Retinal pigment epithelial cell (primary cell): ENCODE data around the gene ANKRD17.
"Not testable (repeated sequence)": the region's sequence is repeated elsewhere in the genome, so short reads cannot be mapped to it uniquely, and the experiment has no call there.

Source experiments
- DNase-seq: peaks from one replicate; pipeline ENCODE4 v3.0.0-alpha.2; 2010; ENCODE audit warnings: low read depth
- H3K4me3 ChIP-seq: 2 replicates; pipeline ENCODE4 v1.5.1; 2011; ENCODE audit warnings: mild to moderate bottlenecking, low read length, control low read depth, moderate library complexity
- CTCF ChIP-seq: conservative IDR thresholded peaks from 2 replicates; pipeline ENCODE4 v1.5.1; 2011; ENCODE audit warnings: low read depth, low read length, control low read depth, inconsistent platforms

ANKRD17 gene

GRCh38 chr4:73213916-73214653 lies 44.5 kb downstream of the ANKRD17 start:
- TF ChIP-seq CTCF, result no peak
- H3K4me3 ChIP-seq, result no peak overlapping the region
- DNase-seq, result no peak

GRCh38 chr4:73212982-73213730 lies 45.4 kb downstream of the ANKRD17 start:
- no peak for DNase-seq
- no peak overlapping the region for H3K4me3 ChIP-seq
- TF ChIP-seq CTCF, result no peak

- DNase-seq, result no peak
- TF ChIP-seq CTCF, result no peak
These were observed 46.6 kb downstream of the ANKRD17 start for GRCh38 chr4:73211968-73212367.

GRCh38 chr4:73208376-73208775 lies 50.2 kb downstream of the ANKRD17 start:
- TF ChIP-seq CTCF, result no peak
- H3K4me3 ChIP-seq, result no peak overlapping the region
- no peak for DNase-seq

More at GRCh38 chr4:73211968-73212367, 46.6 kb downstream of the ANKRD17 start:
- H3K4me3 ChIP-seq, result no peak overlapping the region

GRCh38 chr4:73206236-73206635 lies 52.4 kb downstream of the ANKRD17 start:
- TF ChIP-seq CTCF, result no peak
- no peak overlapping the region for H3K4me3 ChIP-seq
- DNase-seq, result no peak

- no peak overlapping the region for H3K4me3 ChIP-seq
- TF ChIP-seq CTCF, result no peak
- DNase-seq, result no peak
These were observed 53.1 kb downstream of the ANKRD17 start for GRCh38 chr4:73205482-73205881.

- not testable (repeated sequence) for H3K4me3 ChIP-seq, DNase-seq
These were observed 54.6 kb downstream of the ANKRD17 start for GRCh38 chr4:73203976-73204375.
